Hepatic stellate cell (primary cell): Measurements from ENCODE around the gene GPR35.
"Not testable (repeated sequence)": the region's sequence is repeated elsewhere in the genome, so short reads cannot be mapped to it uniquely, and the experiment has no call there.

Experiments used
- DNase-seq: peaks from one replicate; pipeline ENCODE4 v3.0.0; 2011; ENCODE audit warnings: low spot score

The GPR35 gene

GRCh38 chr2:240639566-240639965, 14.3 kb downstream of the GPR35 start:
- no peak for DNase-seq

GRCh38 chr2:240640939-240641338, 15.7 kb downstream of the GPR35 start:
- DNase-seq: peak; percentile 64

- no peak for DNase-seq
Observed at GRCh38 chr2:240642061-240642805, 17.0 kb downstream of the GPR35 start.

- DNase-seq: no peak
Observed at GRCh38 chr2:240642806-240643092, 17.5 kb downstream of the GPR35 start.

- DNase-seq: no peak
Observed at GRCh38 chr2:240643093-240643810, 18.0 kb downstream of the GPR35 start.

GRCh38 chr2:240643811-240644150, 18.5 kb downstream of the GPR35 start:
- no peak for DNase-seq

GRCh38 chr2:240644171-240644651, 18.9 kb downstream of the GPR35 start:
- DNase-seq: no peak

GRCh38 chr2:240644859-240645301, 19.6 kb downstream of the GPR35 start:
- no peak for DNase-seq

GRCh38 chr2:240645346-240645745, 20.1 kb downstream of the GPR35 start:
- DNase-seq: no peak

- no peak for DNase-seq
Observed at GRCh38 chr2:240645801-240646175, 20.5 kb downstream of the GPR35 start.

- DNase-seq: no peak
Observed at GRCh38 chr2:240646176-240646899, 21.1 kb downstream of the GPR35 start.

GRCh38 chr2:240646900-240647502, 21.7 kb downstream of the GPR35 start:
- no peak for DNase-seq

GRCh38 chr2:240647503-240648154, 22.3 kb downstream of the GPR35 start:
- no peak for DNase-seq

- DNase-seq: no peak
Observed at GRCh38 chr2:240648155-240648649, 22.9 kb downstream of the GPR35 start.

GRCh38 chr2:240648650-240649275, 23.5 kb downstream of the GPR35 start:
- no peak for DNase-seq

- DNase-seq: no peak
Observed at GRCh38 chr2:240649331-240649730, 24.1 kb downstream of the GPR35 start.

- no peak for DNase-seq
Observed at GRCh38 chr2:240650254-240650965, 25.1 kb downstream of the GPR35 start.

GRCh38 chr2:240651185-240651584, 25.9 kb downstream of the GPR35 start:
- no peak for DNase-seq

GRCh38 chr2:240655931-240656886, 30.9 kb downstream of the GPR35 start:
- DNase-seq: peak; percentile 60

GRCh38 chr2:240659883-240660282, 34.6 kb downstream of the GPR35 start:
- DNase-seq: not testable (repeated sequence)
